Measurements from ENCODE around the gene NBEA. TPM values are rescaled to one million over a fixed set of nuclear protein-coding genes. Genes with fewer than 3 reads are reported as not detected.

The NBEA gene
- total and polyA plus RNA-seq, 2 experiments from 2014 or later: 2.6 to 12.3 TPM

- Histone ChIP-seq H3K9me3 (ENCODE audit: low read depth) (no peaks in the 10 kb centered on the region), H3K27ac (no peak overlapping the region), H3K4me1 (ENCODE audit: insufficient read depth) (peaks cover 2% of the 10 kb centered on the region), H3K27me3 (no peaks in the 10 kb centered on the region), H4K20me1 (ENCODE audit: insufficient read depth, poor library complexity, severe bottlenecking) (no peaks in the 10 kb centered on the region), H2AFZ (no peak overlapping the region), H3K36me3 (replicated peaks; ENCODE audit: insufficient read depth, low read depth) (no peaks in the 10 kb centered on the region), H3K79me2 (no peaks in the 10 kb centered on the region), H3K9me2 (replicated peaks; ENCODE audit: insufficient read depth) (no peaks in the 10 kb centered on the region), H3K4me2 (no peak overlapping the region), H3K4me3 (no peak overlapping the region)
- no peak for TF ChIP-seq EZH2 (IDR thresholded peaks at IDR 0.05; ENCODE audit: borderline replicate concordance)
- no peak for TF ChIP-seq CTCF (IDR thresholded peaks at IDR 0.05; ENCODE audit: poor library complexity)
- TF ChIP-seq EZH2phosphoT487 (IDR thresholded peaks at IDR 0.05; ENCODE audit: low read depth, severe bottlenecking, unreplicated experiment): no peak
- no peak for DNase-seq (ENCODE audit: low spot score)
- WGBS (ENCODE audit: low lambda C conversion rate, missing lambda C conversion rate): 94% methylated on average over 6 of the region's 7 CpGs
Measured at GRCh38 chr13:35706281-35706680, 764.2 kb downstream of the NBEA start.

- H3K4me1 ChIP-seq (ENCODE audit: insufficient read depth): peaks cover 2% of the 10 kb centered on the region
- no peak for TF ChIP-seq CTCF (IDR thresholded peaks at IDR 0.05; ENCODE audit: poor library complexity)
- no peak for TF ChIP-seq EZH2 (IDR thresholded peaks at IDR 0.05; ENCODE audit: borderline replicate concordance)
- no peak for TF ChIP-seq EZH2phosphoT487 (IDR thresholded peaks at IDR 0.05; ENCODE audit: low read depth, severe bottlenecking, unreplicated experiment)
- H3K4me3 ChIP-seq: no peak overlapping the region
- H3K27me3 ChIP-seq: no peaks in the 10 kb centered on the region
- no peaks in the 10 kb centered on the region for H3K9me3 ChIP-seq (ENCODE audit: low read depth)
- no peaks in the 10 kb centered on the region for H3K79me2 ChIP-seq
- H2AFZ ChIP-seq: no peak overlapping the region
- no peak overlapping the region for H3K4me2 ChIP-seq
- H3K9me2 ChIP-seq (replicated peaks; ENCODE audit: insufficient read depth): no peaks in the 10 kb centered on the region
- DNase-seq (ENCODE audit: low spot score): no peak
- H3K36me3 ChIP-seq (replicated peaks; ENCODE audit: insufficient read depth, low read depth): no peaks in the 10 kb centered on the region
- no peak overlapping the region for H3K27ac ChIP-seq
- WGBS (ENCODE audit: low lambda C conversion rate, missing lambda C conversion rate): 90% methylated on average over 7 of the region's 8 CpGs
- H4K20me1 ChIP-seq (ENCODE audit: insufficient read depth, poor library complexity, severe bottlenecking): no peaks in the 10 kb centered on the region
Measured at GRCh38 chr13:35706721-35707120, 764.7 kb downstream of the NBEA start.

- Histone ChIP-seq H3K9me3 (ENCODE audit: low read depth) (no peaks in the 10 kb centered on the region), H3K4me1 (ENCODE audit: insufficient read depth) (peaks cover 32% of the 10 kb centered on the region), H3K36me3 (replicated peaks; ENCODE audit: insufficient read depth, low read depth) (no peaks in the 10 kb centered on the region), H3K4me3 (no peak overlapping the region), H3K79me2 (no peaks in the 10 kb centered on the region), H3K4me2 (no peak overlapping the region), H3K9me2 (replicated peaks; ENCODE audit: insufficient read depth) (no peaks in the 10 kb centered on the region), H3K27me3 (no peaks in the 10 kb centered on the region), H4K20me1 (ENCODE audit: insufficient read depth, poor library complexity, severe bottlenecking) (no peaks in the 10 kb centered on the region), H3K27ac (no peak overlapping the region), H2AFZ (no peak overlapping the region)
- 94% methylated on average over 8 of the region's 8 CpGs for WGBS (ENCODE audit: low lambda C conversion rate, missing lambda C conversion rate)
- no peak for DNase-seq (ENCODE audit: low spot score)
- TF ChIP-seq EZH2phosphoT487 (IDR thresholded peaks at IDR 0.05; ENCODE audit: low read depth, severe bottlenecking, unreplicated experiment) (no peak), CTCF (IDR thresholded peaks at IDR 0.05; ENCODE audit: poor library complexity) (no peak), EZH2 (IDR thresholded peaks at IDR 0.05; ENCODE audit: borderline replicate concordance) (no peak)
Measured at GRCh38 chr13:35711909-35712308, 769.8 kb downstream of the NBEA start.

Measured in hepatocyte (in vitro differentiated cells).